Breast epithelium (tissue), 4 donors: ENCODE data around the gene SEC31B. TPM values are rescaled to one million over a fixed set of nuclear protein-coding genes. Genes with fewer than 3 reads are reported as not detected.

Experiments
- DNase-seq, 2 donors: peaks; one replicate each; pipeline ENCODE4 v3.0.0-alpha.2; 2019; ENCODE audit warnings: low spot score in 2 of 2
- H3K27ac ChIP-seq, 2 donors: fragments of 200-600 bp; sonication (generic) in 1 of 2; one replicate each; pipeline ENCODE4 v1.5.1; 2016 to 2019; ENCODE audit warnings: mild to moderate bottlenecking in 1 of 2
- H3K27me3 ChIP-seq, 2 donors: fragments of 200-600 bp; sonication (generic) in 1 of 2; one replicate each; pipeline versions ENCODE4 v1.5.1 to v1.6.0; 2017 to 2019; ENCODE audit warnings: control low read depth in 1 of 2, mild to moderate bottlenecking in 1 of 2
- H3K36me3 ChIP-seq: fragments of 200-600 bp; one replicate; pipeline ENCODE4 v1.5.1; 2019
- H3K4me1 ChIP-seq, 2 donors: fragments of 200-600 bp; sonication (generic); one replicate each; pipeline ENCODE4 v1.5.1; 2016 to 2019; ENCODE audit warnings: control low read depth in 1 of 2
- H3K4me3 ChIP-seq, 3 donors: fragments of 200-600 bp; sonication (generic); 1 replicate in 2 of 3; 2 replicates in 1 of 3; pipeline ENCODE4 v1.5.1; 2016 to 2019; ENCODE audit warnings: mild to moderate bottlenecking in 3 of 3, moderate library complexity in 2 of 3
- H3K9me3 ChIP-seq, 2 donors: fragments of 200-600 bp; sonication (generic) in 1 of 2; one replicate each; pipeline ENCODE4 v1.5.1; 2016 to 2019; ENCODE audit warnings: control low read depth in 1 of 2
- CTCF ChIP-seq, 3 donors: fragments of 450-650 bp; IDR thresholded peaks; one replicate each; pipeline ENCODE4 v1.5.1; 2016 to 2017; ENCODE audit warnings: antibody characterized with exemption in 3 of 3, mild to moderate bottlenecking in 3 of 3, moderate library complexity in 3 of 3
- POLR2A ChIP-seq: fragments of 450-650 bp; IDR thresholded peaks from one replicate; pipeline ENCODE4 v1.6.1; 2016; ENCODE audit warnings: antibody characterized with exemption, mild to moderate bottlenecking, moderate library complexity
- POLR2AphosphoS5 ChIP-seq, 3 donors: sonication (generic); formaldehyde crosslinking; IDR thresholded peaks; one replicate each; pipeline ENCODE4 v1.6.1; 2017; ENCODE audit warnings: antibody characterized with exemption in 3 of 3
- intact Hi-C: fragments of 100-400 bp; cut with DNase I; formaldehyde crosslinking; loops from one replicate; pipeline ENCODE4 v1.15.1; 2023; ENCODE audit warnings: low total_unique reads
- total RNA-seq, 3 donors: library from RNA; depleted of rRNA; stranded (reverse); fragments of >200 nt; gene quantifications; one replicate each; pipeline ENCODE4 v1.1.0, GENCODE V29; 2016

The SEC31B gene
- total RNA-seq, 3 donors from 2014 or later = 9.8 to 18.1 (median 12.1) TPM

- DNase-seq = peak; percentile 37 to 77
- Histone ChIP-seq H3K4me1 (peaks cover 0 to 5% of the 10 kb centered on the region in 2 donors), H3K27me3 (peaks cover 0 to 28% of the 10 kb centered on the region in 2 donors), H3K36me3 (no peaks in the 10 kb centered on the region), H3K9me3 (no peaks in the 10 kb centered on the region), H3K4me3 (peak overlapping the region; percentile 34 to 76 (median 56)), H3K27ac (no peak overlapping the region)
- intact Hi-C loops = no loop called here
- TF ChIP-seq POLR2A (no peak), CTCF (IDR thresholded peaks at IDR 0.05) (peak; percentile 28 to 59 (median 46))
Measured at GRCh38 chr10:100482181-100482833, 37.4 kb downstream of the SEC31B start.

- H3K36me3 ChIP-seq = no peaks in the 10 kb centered on the region
- H3K4me1 ChIP-seq = peaks cover 0 to 5% of the 10 kb centered on the region in 2 donors
- DNase-seq = peak; percentile 85 to 88
- H3K4me3 ChIP-seq = peak overlapping the region; percentile 34 to 76 (median 56)
- H3K27ac ChIP-seq = no peak overlapping the region
- H3K27me3 ChIP-seq = peaks cover 0 to 28% of the 10 kb centered on the region in 2 donors
- no peak for TF ChIP-seq POLR2AphosphoS5 (IDR thresholded peaks at IDR 0.05)
- TF ChIP-seq CTCF (IDR thresholded peaks at IDR 0.05) = peak in 1 of 3 donors; percentile 10
- no peaks in the 10 kb centered on the region for H3K9me3 ChIP-seq
- intact Hi-C loops = no loop called here
Measured at GRCh38 chr10:100481462-100482081, 38.1 kb downstream of the SEC31B start.

GRCh38 chr10:100480002-100480401, 39.7 kb downstream of the SEC31B start:
- H3K4me1 ChIP-seq = peaks cover 0 to 5% of the 10 kb centered on the region in 2 donors
- H3K27me3 ChIP-seq = peaks cover 0 to 28% of the 10 kb centered on the region in 2 donors
- H3K36me3 ChIP-seq = no peaks in the 10 kb centered on the region
- no peak overlapping the region for H3K27ac ChIP-seq
- H3K9me3 ChIP-seq = no peaks in the 10 kb centered on the region
- no peak overlapping the region for H3K4me3 ChIP-seq
- intact Hi-C loops = no loop called here
- TF ChIP-seq POLR2A = no peak
- no peak for TF ChIP-seq CTCF (IDR thresholded peaks at IDR 0.05)
- TF ChIP-seq POLR2AphosphoS5 (IDR thresholded peaks at IDR 0.05) = no peak
- no peak for DNase-seq

- TF ChIP-seq CTCF (IDR thresholded peaks at IDR 0.05) (no peak), POLR2A (no peak), POLR2AphosphoS5 (IDR thresholded peaks at IDR 0.05) (no peak)
- Histone ChIP-seq H3K36me3 (no peaks in the 10 kb centered on the region), H3K27me3 (peaks cover 0 to 28% of the 10 kb centered on the region in 2 donors), H3K4me3 (no peak overlapping the region), H3K27ac (no peak overlapping the region), H3K4me1 (peaks cover 0 to 5% of the 10 kb centered on the region in 2 donors), H3K9me3 (no peaks in the 10 kb centered on the region)
- no peak for DNase-seq
- intact Hi-C loops = no loop called here
Measured at GRCh38 chr10:100479037-100479436, 40.6 kb downstream of the SEC31B start.

- DNase-seq = no peak
- H3K9me3 ChIP-seq = no peaks in the 10 kb centered on the region
- no peak overlapping the region for H3K4me3 ChIP-seq
- no peak overlapping the region for H3K27ac ChIP-seq
- H3K27me3 ChIP-seq = peaks cover 0 to 28% of the 10 kb centered on the region in 2 donors
- no peaks in the 10 kb centered on the region for H3K36me3 ChIP-seq
- peaks cover 0 to 5% of the 10 kb centered on the region in 2 donors for H3K4me1 ChIP-seq
- intact Hi-C loops = no loop called here
- TF ChIP-seq CTCF (IDR thresholded peaks at IDR 0.05) = no peak
- no peak for TF ChIP-seq POLR2AphosphoS5 (IDR thresholded peaks at IDR 0.05)
- TF ChIP-seq POLR2A = no peak
Measured at GRCh38 chr10:100477970-100478369, 41.7 kb downstream of the SEC31B start.
